Body of pancreas (tissue), 4 donors: ENCODE data around the gene HID1.

Experiments
- CTCF ChIP-seq, 7 experiments: fragments of 450-650 bp in 4 of 7; fragments of 200-600 bp in 3 of 7; sonication (generic) in 3 of 7; IDR thresholded peaks; one replicate each; pipeline ENCODE4 v1.5.1; 2016 to 2019; ENCODE audit warnings: antibody characterized with exemption in 7 of 7
- POLR2A ChIP-seq, 3 donors: fragments of 450-650 bp; IDR thresholded peaks; one replicate each; pipeline ENCODE4 v1.6.1; 2016; ENCODE audit warnings: antibody characterized with exemption in 3 of 3, mild to moderate bottlenecking in 2 of 3

GRCh38 chr17:74945543-74945942 lies 27.0 kb downstream of the HID1 start:
- TF ChIP-seq CTCF (IDR thresholded peaks at IDR 0.05) (no peak), POLR2A (IDR thresholded peaks at IDR 0.05) (no peak)
